OCI-LY1 (cell line): Measurements from ENCODE around the gene BROX.

Source experiments
- EZH2 ChIP-seq: fragments of 200-600 bp; sonication (generic), shearing (Covaris generic); IDR thresholded peaks from 2 replicates; pipeline ENCODE4 v1.8.0; 2017; ENCODE audit warnings: borderline replicate concordance, mixed run types, mild to moderate bottlenecking, antibody characterized with exemption, low read length, moderate library complexity, mixed read lengths
- TF ChIP-seq, protein P1 (sequence below): fragments of 200-600 bp; sonication (generic), shearing (Covaris generic); IDR thresholded peaks from 2 replicates; pipeline ENCODE4 v1.5.1; 2017; ENCODE audit warnings: mild to moderate bottlenecking, antibody characterized with exemption, low read length, moderate library complexity, mixed read lengths

DNA sequence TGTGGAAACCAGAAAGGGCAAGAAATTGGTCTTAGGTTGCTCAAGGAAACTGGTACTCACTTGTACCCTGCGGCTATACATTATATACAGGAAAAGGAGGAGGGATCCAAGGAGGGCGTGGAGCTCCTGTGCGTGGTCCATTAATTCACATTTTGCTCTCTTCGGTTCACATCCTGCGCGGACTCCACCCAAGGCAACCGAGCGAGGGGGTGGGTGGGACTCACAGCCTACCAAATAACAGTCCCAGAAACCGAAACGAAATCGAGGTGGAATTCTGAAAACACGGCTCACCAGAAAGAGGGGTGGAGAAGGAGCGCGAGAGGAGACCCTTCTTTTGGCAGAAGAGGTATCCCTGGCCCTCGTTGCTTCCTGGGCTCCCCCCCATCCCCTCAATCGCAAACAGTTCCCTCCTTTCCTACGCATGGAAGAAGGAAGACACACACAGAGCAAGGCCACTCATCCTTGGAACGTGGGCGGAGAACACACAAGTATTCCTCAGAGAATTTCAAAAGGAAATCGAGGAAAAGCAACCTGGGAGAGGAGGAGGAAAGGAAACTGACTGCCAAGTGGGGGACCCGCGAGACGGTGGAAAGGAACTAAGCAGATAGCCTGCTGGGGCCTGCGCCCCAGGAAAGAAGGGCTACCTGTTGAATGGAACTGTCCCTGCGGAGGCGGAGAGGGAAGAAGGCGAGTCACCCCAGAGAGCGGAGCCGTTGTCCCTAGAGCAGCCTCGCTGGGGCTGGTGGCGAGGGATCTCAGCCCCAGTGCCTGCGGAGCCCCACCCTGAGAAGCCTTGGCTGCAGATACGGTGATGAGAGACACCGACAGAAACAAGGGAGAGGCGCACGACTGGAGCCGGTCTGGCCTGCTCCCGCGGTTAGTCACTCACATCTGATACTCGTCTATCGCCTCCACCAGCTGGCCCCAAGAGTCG lies 778 bp upstream of the BROX start:
- TF ChIP-seq EZH2, result no peak
- TF ChIP-seq, protein P1, sequence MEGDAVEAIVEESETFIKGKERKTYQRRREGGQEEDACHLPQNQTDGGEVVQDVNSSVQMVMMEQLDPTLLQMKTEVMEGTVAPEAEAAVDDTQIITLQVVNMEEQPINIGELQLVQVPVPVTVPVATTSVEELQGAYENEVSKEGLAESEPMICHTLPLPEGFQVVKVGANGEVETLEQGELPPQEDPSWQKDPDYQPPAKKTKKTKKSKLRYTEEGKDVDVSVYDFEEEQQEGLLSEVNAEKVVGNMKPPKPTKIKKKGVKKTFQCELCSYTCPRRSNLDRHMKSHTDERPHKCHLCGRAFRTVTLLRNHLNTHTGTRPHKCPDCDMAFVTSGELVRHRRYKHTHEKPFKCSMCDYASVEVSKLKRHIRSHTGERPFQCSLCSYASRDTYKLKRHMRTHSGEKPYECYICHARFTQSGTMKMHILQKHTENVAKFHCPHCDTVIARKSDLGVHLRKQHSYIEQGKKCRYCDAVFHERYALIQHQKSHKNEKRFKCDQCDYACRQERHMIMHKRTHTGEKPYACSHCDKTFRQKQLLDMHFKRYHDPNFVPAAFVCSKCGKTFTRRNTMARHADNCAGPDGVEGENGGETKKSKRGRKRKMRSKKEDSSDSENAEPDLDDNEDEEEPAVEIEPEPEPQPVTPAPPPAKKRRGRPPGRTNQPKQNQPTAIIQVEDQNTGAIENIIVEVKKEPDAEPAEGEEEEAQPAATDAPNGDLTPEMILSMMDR, result no peak
